HG03064 (cell line): ENCODE data around the gene SNORC.
"Not testable (repeated sequence)": the region's sequence is repeated elsewhere in the genome, so short reads cannot be mapped to it uniquely, and the experiment has no call there.

Experiments used
- ATAC-seq: cut with Tn5 transposase; IDR thresholded peaks from one replicate; pipeline ENCODE4 v1.9.1; 2021; ENCODE audit warnings: low read depth; ENCODE audit not compliant: unreplicated experiment

SNORC gene

GRCh38 chr2:232894746-232895145 lies 24.7 kb downstream of the SNORC start:
- ATAC-seq, result no peak

- ATAC-seq, result no peak
Observed at GRCh38 chr2:232896111-232896510, 26.0 kb downstream of the SNORC start.

- no peak for ATAC-seq
Observed at GRCh38 chr2:232896720-232897597, 26.9 kb downstream of the SNORC start.

GRCh38 chr2:232897598-232898408 lies 27.7 kb downstream of the SNORC start:
- no peak for ATAC-seq

GRCh38 chr2:232898592-232899543 lies 28.8 kb downstream of the SNORC start:
- ATAC-seq, result no peak

GRCh38 chr2:232900811-232901735 lies 31.0 kb downstream of the SNORC start:
- ATAC-seq, result no peak

GRCh38 chr2:232901736-232902578 lies 31.9 kb downstream of the SNORC start:
- no peak for ATAC-seq

- no peak for ATAC-seq
Observed at GRCh38 chr2:232903989-232904388, 33.9 kb downstream of the SNORC start.

GRCh38 chr2:232906867-232907717 lies 37.0 kb downstream of the SNORC start:
- not testable (repeated sequence) for ATAC-seq

- not testable (repeated sequence) for ATAC-seq
Observed at GRCh38 chr2:232907718-232908085, 37.6 kb downstream of the SNORC start.

GRCh38 chr2:232908695-232909094 lies 38.6 kb downstream of the SNORC start:
- ATAC-seq, result no peak

- ATAC-seq, result no peak
Observed at GRCh38 chr2:232910376-232910775, 40.3 kb downstream of the SNORC start.

GRCh38 chr2:232911712-232912277 lies 41.7 kb downstream of the SNORC start:
- ATAC-seq, result no peak

GRCh38 chr2:232913903-232914302 lies 43.8 kb downstream of the SNORC start:
- ATAC-seq, result no peak

- no peak for ATAC-seq
Observed at GRCh38 chr2:232919141-232919540, 49.1 kb downstream of the SNORC start.

- ATAC-seq, result no peak
Observed at GRCh38 chr2:232920055-232920454, 50.0 kb downstream of the SNORC start.

- no peak for ATAC-seq
Observed at GRCh38 chr2:232920760-232921159, 50.7 kb downstream of the SNORC start.
